Amygdala (tissue), 56 donors: ENCODE data around the gene FUCA1.
"Not testable (repeated sequence)": the region's sequence is repeated elsewhere in the genome, so short reads cannot be mapped to it uniquely, and the experiment has no call there.

Source experiments
- DNase-seq, 56 donors: peaks; one replicate each; lab custom pipeline; 2025; lab: John Stamatoyannopoulos, UW

The FUCA1 gene

GRCh38 chr1:23896491-23896890, 28.4 kb upstream of the FUCA1 start:
- DNase-seq: no peak

DNA sequence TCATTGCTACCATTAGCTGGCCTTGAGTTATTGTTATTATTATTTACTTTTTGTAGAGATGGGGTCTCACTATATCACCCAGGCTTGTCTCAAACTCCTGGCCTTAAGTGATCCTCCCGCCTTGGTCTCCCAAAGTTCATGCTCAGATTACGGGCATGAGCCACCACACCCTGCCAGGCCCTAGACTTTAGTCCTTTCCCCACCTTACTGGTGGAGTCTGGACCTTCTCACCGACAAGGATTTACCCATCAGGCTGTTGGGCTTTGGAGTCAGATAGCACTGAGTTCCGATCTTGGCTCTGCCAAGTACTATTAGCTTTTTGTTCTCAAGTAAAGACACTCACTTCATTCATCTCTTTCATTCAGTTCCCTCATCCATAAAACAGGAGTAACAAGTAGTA, 27.9 kb upstream of the FUCA1 start:
- no peak for DNase-seq

- no peak for DNase-seq
Measured at GRCh38 chr1:23895082-23895481, 27.0 kb upstream of the FUCA1 start.

DNA sequence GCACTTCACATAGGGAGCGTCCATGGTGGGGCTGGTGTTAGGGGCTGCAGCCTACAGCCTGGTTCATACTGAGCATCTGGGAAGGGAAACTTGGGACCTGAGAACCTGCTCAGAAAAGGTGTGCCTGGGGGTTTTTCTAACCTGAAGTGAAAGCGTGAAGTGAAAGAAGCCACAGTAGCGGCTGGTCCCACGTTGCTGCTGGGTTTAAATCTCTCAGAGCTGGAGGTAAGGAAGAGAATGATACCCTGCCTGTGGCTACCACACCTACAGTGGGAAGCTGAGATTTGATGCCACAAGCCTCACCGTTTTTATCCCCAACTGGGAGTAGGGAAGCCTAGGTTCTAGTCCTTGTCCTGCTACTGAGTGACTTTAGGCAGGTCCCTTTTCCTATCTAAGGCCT, 21.0 kb upstream of the FUCA1 start:
- no peak for DNase-seq

DNA sequence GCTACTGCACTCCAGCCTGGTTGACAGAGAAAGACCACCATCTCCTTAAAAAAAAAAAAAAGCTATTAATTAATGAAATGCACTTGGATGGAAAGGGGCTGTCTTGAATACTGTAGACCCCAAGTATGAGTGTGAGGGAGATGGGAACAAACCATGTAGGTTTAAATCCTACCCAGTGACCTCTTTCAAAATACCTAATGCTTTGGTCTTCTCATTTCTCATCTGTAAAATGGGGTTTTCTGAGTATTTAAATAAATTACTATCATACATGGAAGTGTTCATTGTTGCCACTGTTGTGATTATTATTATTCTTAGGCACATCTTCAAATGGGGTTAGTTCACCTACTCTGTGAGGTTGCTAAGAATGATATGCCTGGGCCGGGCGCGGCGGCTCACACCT, 17.1 kb upstream of the FUCA1 start:
- no peak for DNase-seq

DNA sequence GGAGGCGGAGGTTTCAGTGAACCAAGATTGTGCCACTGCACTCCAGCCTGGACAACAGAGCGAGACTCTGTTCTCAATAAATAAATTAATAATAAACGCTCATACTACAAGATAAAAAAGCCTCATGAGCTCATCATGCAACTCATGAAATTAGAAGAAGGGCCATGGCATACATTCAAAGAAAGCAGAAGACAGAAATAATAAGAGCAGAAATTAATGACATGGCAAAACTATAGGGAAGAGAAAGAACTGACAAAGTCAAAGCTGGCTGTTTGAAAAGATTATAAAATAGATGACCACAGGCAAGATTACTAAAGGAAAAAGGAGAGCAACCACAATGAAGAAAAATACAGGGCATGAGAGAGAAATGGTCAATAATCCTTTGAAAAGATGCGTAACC, 14.7 kb upstream of the FUCA1 start:
- DNase-seq: no peak

DNA sequence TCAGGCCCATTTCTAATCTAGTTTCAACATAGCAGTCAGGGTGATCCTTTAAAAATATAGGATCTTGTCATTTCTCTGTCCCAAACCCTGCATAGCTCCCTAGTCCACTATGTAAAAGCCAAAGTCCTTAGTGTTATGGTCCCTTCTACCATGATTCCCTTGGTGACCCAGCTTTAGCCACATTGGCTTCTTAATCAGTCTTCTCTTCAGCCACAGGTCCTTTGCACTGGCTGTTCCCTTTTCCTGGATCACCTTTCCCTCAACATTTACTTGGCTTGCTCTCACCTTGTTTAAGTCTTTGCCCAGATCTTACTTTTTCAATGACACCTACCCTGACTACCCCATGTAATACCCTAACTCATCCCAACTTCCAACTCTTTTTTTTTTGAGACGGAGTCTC, 11.7 kb upstream of the FUCA1 start:
- no peak for DNase-seq

DNA sequence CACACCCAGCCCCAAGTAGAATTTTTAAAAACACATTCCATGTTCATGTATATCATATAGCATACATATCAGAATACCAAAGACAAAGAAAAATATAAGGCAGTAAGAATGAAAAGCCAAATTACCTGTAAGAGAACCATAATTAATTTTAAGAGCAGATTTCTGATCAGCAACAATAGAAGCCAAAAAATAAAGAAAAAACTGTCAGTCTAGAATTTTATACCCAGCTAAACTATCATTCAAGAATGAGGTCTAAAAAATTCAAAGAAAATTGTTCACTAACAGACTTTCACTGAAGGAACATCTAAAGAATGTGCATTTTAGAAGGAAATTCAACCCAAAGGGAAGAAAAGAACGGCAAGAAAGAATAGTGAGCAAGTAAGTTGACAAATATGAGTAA, 10.6 kb upstream of the FUCA1 start:
- DNase-seq: no peak

DNA sequence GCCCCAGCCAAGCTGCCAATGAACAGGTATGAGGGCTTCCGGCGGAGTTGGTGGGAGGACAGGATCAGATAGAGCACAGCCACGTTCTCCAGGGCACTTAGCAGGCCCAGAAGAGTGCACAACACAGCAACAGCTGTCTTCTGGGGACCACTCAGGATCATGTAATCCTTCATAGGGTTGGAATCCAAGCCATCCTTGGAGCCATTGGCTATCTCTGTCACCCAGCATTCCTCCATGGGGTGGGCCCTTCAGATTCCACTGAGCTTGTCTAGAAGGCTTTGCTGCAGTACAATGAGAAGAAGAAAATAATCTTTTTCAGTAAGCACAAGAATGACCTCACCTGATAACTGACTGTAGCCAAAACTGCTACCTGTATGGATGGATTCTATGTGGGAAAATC, 7.3 kb upstream of the FUCA1 start:
- DNase-seq: no peak

DNA sequence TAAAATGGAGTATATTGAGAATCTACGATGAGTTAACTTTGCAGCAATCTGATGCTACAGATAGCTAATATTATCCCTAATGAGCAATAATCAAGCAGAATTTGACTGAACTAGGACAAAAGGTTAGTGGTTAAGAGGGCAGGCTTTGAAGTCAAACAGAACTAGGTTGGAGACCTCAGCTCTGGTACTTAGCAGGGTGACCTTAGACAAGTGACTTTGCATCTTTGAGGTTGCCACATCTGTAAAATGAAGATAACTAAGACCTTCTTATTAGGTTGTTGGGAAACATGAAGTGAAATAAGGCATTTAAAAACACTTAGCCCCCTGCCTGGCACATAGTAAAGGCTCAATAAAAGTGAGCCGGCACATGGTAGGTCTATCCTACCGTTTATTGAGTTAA, 4.3 kb upstream of the FUCA1 start:
- no peak for DNase-seq

GRCh38 chr1:23869051-23869450, 961 bp upstream of the FUCA1 start:
- peak in 5 of 56 donors; percentile 0 to 27 (median 8) for DNase-seq

DNA sequence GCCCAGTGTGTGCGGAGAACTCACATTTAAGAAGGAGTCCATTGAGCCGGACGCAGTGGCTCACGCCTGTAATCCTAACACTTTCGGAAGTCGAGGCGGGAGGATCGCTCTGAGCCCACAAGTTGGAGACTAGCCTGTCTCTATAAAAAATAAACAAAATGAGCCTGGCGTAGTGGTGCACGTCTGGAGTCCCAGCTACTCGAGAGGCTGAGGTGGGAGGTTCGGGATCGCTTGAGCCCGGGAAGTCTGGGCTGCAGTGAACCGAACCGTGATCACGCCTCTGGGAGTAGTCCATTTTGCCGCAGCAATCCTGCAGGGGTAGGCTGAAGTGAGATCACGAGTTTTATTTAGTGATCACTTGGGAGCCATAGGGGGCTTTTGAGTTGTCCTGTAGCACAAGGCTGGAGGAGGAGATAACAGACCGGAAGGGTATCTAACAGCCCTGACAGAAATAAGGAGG, 497 bp upstream of the FUCA1 start:
- peak in 7 of 56 donors; percentile 20 to 56 (median 37) for DNase-seq

- no peak for DNase-seq
Measured at GRCh38 chr1:23867542-23867894, 572 bp downstream of the FUCA1 start.

DNA sequence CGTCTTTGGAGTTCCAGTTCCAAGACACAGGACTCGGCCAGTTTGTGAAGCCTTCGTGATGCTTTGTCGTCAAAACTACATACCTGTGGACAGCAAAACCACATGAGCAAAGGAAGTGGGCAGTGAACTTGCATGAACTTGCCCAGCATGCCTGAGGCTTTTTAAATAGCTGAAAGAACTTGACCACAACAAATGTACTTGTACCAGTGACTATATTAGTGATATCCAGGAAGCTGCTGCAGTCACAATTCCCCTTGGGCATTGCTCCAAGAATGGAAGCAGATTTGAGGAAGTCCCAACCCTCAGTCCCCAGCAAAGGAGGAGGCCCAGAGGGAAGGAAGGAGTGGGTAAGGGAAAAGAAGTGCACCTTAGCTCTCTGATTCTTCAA, 2.6 kb downstream of the FUCA1 start:
- DNase-seq: peak in 1 of 56 donors; percentile 1

DNA sequence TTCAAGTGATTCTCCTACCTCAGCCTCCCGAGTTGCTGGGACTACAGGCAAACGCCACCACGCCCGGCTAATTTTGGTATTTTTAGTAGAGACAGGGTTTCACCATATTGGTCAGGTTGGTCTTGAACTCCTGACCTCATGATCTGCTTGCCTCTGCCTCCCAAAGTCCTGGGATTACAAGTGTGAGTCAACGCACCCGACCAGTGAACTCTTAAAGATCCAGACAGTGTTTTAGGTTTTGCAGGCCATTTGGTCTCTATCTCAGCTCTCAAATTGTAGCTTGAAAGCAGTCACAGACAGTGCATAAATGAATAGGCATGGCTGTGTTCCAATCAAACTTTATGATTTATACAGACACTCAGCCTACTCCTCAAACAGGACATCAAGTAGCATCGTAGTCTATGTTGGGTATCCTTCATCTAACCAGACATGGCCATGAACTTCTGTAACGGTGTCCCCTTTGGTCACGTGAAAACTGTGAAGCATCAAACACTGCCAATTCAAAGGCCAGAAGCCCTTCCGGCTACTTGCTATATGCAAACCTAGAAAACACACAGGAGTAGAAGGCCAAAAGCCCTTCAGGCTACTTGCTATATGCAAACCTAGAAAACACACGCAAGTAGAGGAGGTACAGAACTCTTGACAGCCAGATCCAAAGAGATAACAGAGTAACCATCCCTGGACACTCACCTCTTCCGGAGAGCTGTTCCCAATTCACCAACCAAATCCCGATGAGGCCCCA, 3.1 kb downstream of the FUCA1 start:
- no peak for DNase-seq

DNA sequence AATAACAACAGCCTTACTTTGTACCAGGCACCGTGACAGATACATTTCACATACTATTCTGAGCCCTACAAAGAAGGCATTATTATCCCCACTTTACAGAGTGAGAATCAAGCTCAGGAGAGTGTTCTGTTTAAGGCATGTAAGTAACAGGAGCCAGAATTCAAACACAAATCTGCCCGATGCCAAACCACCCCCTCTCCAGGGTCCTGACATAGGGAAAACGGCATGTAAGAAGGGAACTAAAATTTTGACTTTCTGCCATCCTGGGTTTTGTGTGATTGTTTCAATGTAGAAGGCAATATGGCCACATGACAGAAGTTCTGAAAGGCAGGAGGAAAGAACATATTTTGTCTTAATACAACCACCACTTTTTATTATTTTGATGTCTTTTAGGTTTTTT, 5.5 kb downstream of the FUCA1 start:
- DNase-seq: no peak

GRCh38 chr1:23854568-23854967, 13.5 kb downstream of the FUCA1 start:
- DNase-seq: no peak

DNA sequence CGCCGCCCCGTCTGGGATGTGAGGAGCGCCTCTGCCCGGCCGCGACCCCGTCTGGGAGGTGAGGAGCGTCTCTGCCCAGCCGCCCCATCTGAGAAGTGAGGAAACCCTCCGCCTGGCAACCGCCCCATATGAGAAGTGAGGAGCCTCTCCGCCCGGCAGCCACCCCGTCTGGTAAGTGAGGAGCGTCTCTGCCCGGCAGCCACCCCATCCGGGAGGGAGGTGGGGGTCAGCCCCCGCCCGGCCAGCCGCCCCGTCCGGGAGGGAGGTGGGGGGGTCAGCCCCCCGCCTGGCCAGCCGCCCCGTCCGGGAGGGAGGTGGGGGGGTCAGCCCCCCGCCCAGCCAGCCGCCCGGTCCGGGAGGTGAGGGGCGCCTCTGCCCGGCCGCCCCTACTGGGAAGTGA, 15.0 kb downstream of the FUCA1 start:
- not testable (repeated sequence) for DNase-seq

DNA sequence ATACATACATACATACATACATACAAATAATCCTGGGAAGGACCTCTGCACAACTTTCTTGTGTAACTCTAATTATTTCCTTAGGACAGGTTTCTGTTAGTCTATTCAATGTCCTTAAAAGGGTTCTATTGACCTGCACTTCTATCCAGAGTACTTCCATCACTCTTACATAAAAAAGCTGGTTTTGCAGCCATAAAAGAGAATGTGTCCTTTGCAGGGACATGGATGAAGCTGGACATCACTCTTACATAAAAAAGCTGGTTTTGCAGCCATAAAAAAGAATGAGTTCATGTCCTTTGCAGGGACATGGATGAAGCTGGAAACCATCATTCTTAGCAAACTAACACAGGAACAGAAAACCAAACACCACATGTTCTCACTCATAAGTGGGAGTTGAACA, 16.7 kb downstream of the FUCA1 start:
- DNase-seq: not testable (repeated sequence)

- no peak for DNase-seq
Measured at GRCh38 chr1:23848673-23849616, 19.1 kb downstream of the FUCA1 start.

DNA sequence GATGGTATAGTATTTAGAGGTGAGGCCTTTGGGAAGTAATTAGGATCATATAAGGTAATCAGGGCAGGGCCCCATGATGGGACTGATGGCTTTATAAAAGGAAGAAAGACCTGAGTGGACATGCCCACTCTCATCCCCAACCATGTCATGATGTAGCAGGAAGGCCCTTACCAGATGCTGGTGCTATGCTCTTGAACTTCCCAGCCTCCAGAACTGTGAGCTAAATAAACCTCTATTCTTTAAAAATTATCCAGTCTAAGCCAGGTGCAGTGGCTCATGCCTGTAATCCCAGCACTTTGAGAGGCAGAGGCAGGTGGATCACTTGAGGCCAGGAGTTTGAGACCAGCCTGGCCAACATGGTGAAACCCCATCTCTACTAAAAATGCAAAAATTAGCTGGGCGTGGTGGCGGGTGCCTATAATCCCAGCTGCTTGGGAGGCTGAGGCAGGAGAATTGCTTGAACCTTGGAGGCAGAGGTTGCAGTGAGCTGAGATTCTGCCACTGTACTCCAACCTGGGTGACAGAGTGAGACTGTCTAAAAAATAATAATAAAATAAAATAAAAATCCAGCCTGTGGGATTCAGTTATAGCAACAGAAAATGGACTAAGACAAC, 20.5 kb downstream of the FUCA1 start:
- not testable (repeated sequence) for DNase-seq
